H9 (cell line): ENCODE results near the gene AKAP17A. TPM values are rescaled to one million over a fixed set of nuclear protein-coding genes. Genes with fewer than 3 reads are reported as not detected.

ENCODE experiments used
- DNase-seq: peaks from one replicate; pipeline ENCODE4 v3.0.0-alpha.2; 2017
- H2AFZ ChIP-seq: one replicate; pipeline ENCODE4 v1.6.1; 2013; ENCODE audit warnings: mild to moderate bottlenecking, low read length, control low read depth, moderate library complexity
- H2AK5ac ChIP-seq: 2 replicates; pipeline ENCODE4 v1.6.1; 2013; ENCODE audit warnings: low read length, control low read depth, mixed read lengths; ENCODE audit not compliant: insufficient read length
- H2BK120ac ChIP-seq: one replicate; pipeline ENCODE4 v1.6.1; 2013; ENCODE audit warnings: low read depth, mild to moderate bottlenecking, low read length, control low read depth, inconsistent platforms; ENCODE audit not compliant: poor library complexity, severe bottlenecking
- H2BK12ac ChIP-seq: 2 replicates; pipeline ENCODE4 v1.6.1; 2013; ENCODE audit warnings: low read length, control low read depth, mixed read lengths, low read depth; ENCODE audit not compliant: insufficient read length
- H2BK15ac ChIP-seq: 2 replicates; pipeline ENCODE4 v1.6.1; 2013; ENCODE audit warnings: low read depth, low read length, control low read depth
- H2BK20ac ChIP-seq: one replicate; pipeline ENCODE4 v1.6.1; 2013; ENCODE audit warnings: low read depth, mild to moderate bottlenecking, low read length, control low read depth, inconsistent platforms; ENCODE audit not compliant: poor library complexity, severe bottlenecking
- H2BK5ac ChIP-seq: 2 replicates; pipeline ENCODE4 v1.6.1; 2013; ENCODE audit warnings: low read length, control low read depth, mixed read lengths; ENCODE audit not compliant: insufficient read length
- H3K14ac ChIP-seq: 2 replicates; pipeline ENCODE4 v1.6.1; 2013; ENCODE audit warnings: low read length, control low read depth; ENCODE audit not compliant: insufficient read depth
- H3K18ac ChIP-seq: 2 replicates; pipeline ENCODE4 v1.6.1; 2013; ENCODE audit warnings: low read depth, mild to moderate bottlenecking, mixed read lengths, low read length, control low read depth; ENCODE audit not compliant: insufficient read length
- H3K23ac ChIP-seq: 2 replicates; pipeline ENCODE4 v1.6.1; 2013; ENCODE audit warnings: low read length, control low read depth, mixed read lengths, low read depth; ENCODE audit not compliant: insufficient read length
- H3K23me2 ChIP-seq: 2 replicates; pipeline ENCODE4 v1.6.1; 2013; ENCODE audit warnings: low read depth, mild to moderate bottlenecking, mixed read lengths, low read length, control low read depth; ENCODE audit not compliant: insufficient read length, poor library complexity, severe bottlenecking
- H3K27ac ChIP-seq: 2 replicates; pipeline ENCODE4 v1.5.1; 2013; ENCODE audit warnings: low read length, control low read depth, mixed read lengths, low read depth; ENCODE audit not compliant: insufficient read length
- H3K27me3 ChIP-seq: 2 replicates; pipeline ENCODE4 v1.6.1; 2013; ENCODE audit warnings: low read length, control low read depth, inconsistent platforms; ENCODE audit not compliant: insufficient read depth
- H3K4ac ChIP-seq: 2 replicates; pipeline ENCODE4 v1.6.1; 2013; ENCODE audit warnings: low read depth, mild to moderate bottlenecking, control low read depth, inconsistent platforms, low read length, moderate library complexity
- H3K4me1 ChIP-seq: 2 replicates; pipeline ENCODE4 v1.6.1; 2013; ENCODE audit warnings: low read length, control low read depth, inconsistent platforms; ENCODE audit not compliant: insufficient read depth
- H3K4me2 ChIP-seq: 2 replicates; pipeline ENCODE4 v1.6.1; 2013; ENCODE audit warnings: low read length, control low read depth, mixed read lengths; ENCODE audit not compliant: insufficient read length, insufficient read depth
- H3K56ac ChIP-seq: 2 replicates; pipeline ENCODE4 v1.6.1; 2013; ENCODE audit warnings: low read depth, mild to moderate bottlenecking, mixed read lengths, low read length, control low read depth; ENCODE audit not compliant: insufficient read length
- H3K79me1 ChIP-seq: 2 replicates; pipeline ENCODE4 v1.6.1; 2013; ENCODE audit warnings: low read depth, mild to moderate bottlenecking, moderate library complexity, low read length, control low read depth, inconsistent platforms; ENCODE audit not compliant: insufficient read depth, poor library complexity, severe bottlenecking
- H3K79me2 ChIP-seq: 2 replicates; pipeline ENCODE4 v1.6.1; 2013; ENCODE audit warnings: low read length, control low read depth, inconsistent platforms; ENCODE audit not compliant: insufficient read depth
- H3K9ac ChIP-seq: 2 replicates; pipeline ENCODE4 v1.6.1; 2013; ENCODE audit warnings: low read length, control low read depth, mixed read lengths; ENCODE audit not compliant: insufficient read length; ENCODE audit errors: extremely low read depth
- H3K9me3 ChIP-seq: one replicate; pipeline ENCODE4 v1.6.1; 2013; ENCODE audit warnings: low read depth, low read length, inconsistent platforms; ENCODE audit not compliant: control insufficient read depth
- H3T11ph ChIP-seq: one replicate; pipeline ENCODE4 v1.6.1; 2013; ENCODE audit warnings: mild to moderate bottlenecking, low read length, control low read depth, inconsistent platforms
- H4K20me1 ChIP-seq: one replicate; pipeline ENCODE4 v1.6.1; 2013; ENCODE audit not compliant: control insufficient read depth, insufficient read length, insufficient read depth
- H4K5ac ChIP-seq: 2 replicates; pipeline ENCODE4 v1.6.1; 2013; ENCODE audit warnings: low read depth, mild to moderate bottlenecking, mixed read lengths, low read length, control low read depth; ENCODE audit not compliant: insufficient read length
- H4K8ac ChIP-seq: replicated peaks from 2 replicates; pipeline ENCODE4 v1.6.1; 2013; ENCODE audit warnings: low read length, control low read depth, mixed read lengths, low read depth; ENCODE audit not compliant: insufficient read length
- H4K91ac ChIP-seq: 2 replicates; pipeline ENCODE4 v1.6.1; 2013; ENCODE audit warnings: low read depth, mild to moderate bottlenecking, moderate library complexity, mixed read lengths, low read length, control low read depth; ENCODE audit not compliant: insufficient read length
- H3K27ac Mint-ChIP-seq, 3 experiments: 2 replicates in 2 of 3; 3 replicates in 1 of 3; pipeline ENCODE4 v1.8.0; 2020 to 2021; ENCODE audit warnings: mixed read lengths in 3 of 3, mild to moderate bottlenecking in 1 of 3, moderate library complexity in 1 of 3
- H3K27me3 Mint-ChIP-seq: 2 replicates; pipeline ENCODE4 v1.8.0; 2021; ENCODE audit warnings: low read depth, mild to moderate bottlenecking, moderate library complexity, mixed read lengths
- H3K36me3 Mint-ChIP-seq, 3 experiments: 2 replicates in 2 of 3; 3 replicates in 1 of 3; pipeline ENCODE4 v1.8.0; 2020 to 2021; ENCODE audit warnings: low read depth in 3 of 3, mixed read lengths in 3 of 3; ENCODE audit not compliant: insufficient read depth in 1 of 3
- H3K4me1 Mint-ChIP-seq, 2 experiments: 2 replicates each; pipeline ENCODE4 v1.8.0; 2020; ENCODE audit warnings: mixed read lengths in 2 of 2
- H3K4me3 Mint-ChIP-seq, 2 experiments: 2 replicates in 1 of 2; 3 replicates in 1 of 2; pipeline ENCODE4 v1.8.0; 2020 to 2021; ENCODE audit warnings: mild to moderate bottlenecking in 2 of 2, mixed read lengths in 2 of 2, moderate library complexity in 1 of 2
- H3K9me3 Mint-ChIP-seq, 2 experiments: 2 replicates in 1 of 2; 3 replicates in 1 of 2; pipeline ENCODE4 v1.8.0; 2020; ENCODE audit warnings: mild to moderate bottlenecking in 2 of 2, mixed read lengths in 2 of 2, moderate library complexity in 1 of 2
- CTCF ChIP-seq: fragments of 200-600 bp; sonication (generic); conservative IDR thresholded peaks from 3 replicates; pipeline ENCODE4 v1.8.0; 2021; ENCODE audit warnings: antibody characterized with exemption, mild to moderate bottlenecking
- WGBS: extraction: QIAGEN DNeasy Blood & Tissue Kit; methylation state at CpG from one replicate; pipeline ENCODE4 v1.1.7; 2013; ENCODE audit warnings: missing lambda C conversion rate, low lambda C conversion rate, mixed read lengths; ENCODE audit not compliant: insufficient read length; ENCODE audit errors: extremely low coverage; 5-methylcytosine and 5-hydroxymethylcytosine counted together
- total RNA-seq: library from RNA; stranded (reverse); gene quantifications from 2 replicates; pipeline ENCODE4 v1.2.1, GENCODE V29; 2021

AKAP17A gene
- total RNA-seq, 1 experiment from 2014 or later = 39.7 TPM

GRCh38 chrX:1577845-1578244, 13.6 kb upstream of the AKAP17A start:
- Histone ChIP-seq H4K20me1 (no peaks in the 10 kb centered on the region), H3K9me3 (no peaks in the 10 kb centered on the region), H3T11ph (no peak overlapping the region), H3K4ac (no peak overlapping the region), H2BK20ac (no peak overlapping the region), H3K79me2 (no peaks in the 10 kb centered on the region), H3K56ac (no peak overlapping the region), H3K79me1 (no peaks in the 10 kb centered on the region), H4K5ac (no peak overlapping the region), H4K91ac (no peak overlapping the region), H2AK5ac (no peak overlapping the region), H2BK5ac (no peak overlapping the region), H2BK15ac (no peak overlapping the region), H2BK12ac (no peak overlapping the region), H2AFZ (no peak overlapping the region), H4K8ac (no peak overlapping the region), H3K27me3 (no peaks in the 10 kb centered on the region), H3K18ac (no peak overlapping the region), H3K4me2 (no peak overlapping the region), H3K14ac (no peak overlapping the region), H2BK120ac (no peak overlapping the region), H3K23me2 (no peaks in the 10 kb centered on the region), H3K23ac (no peak overlapping the region), H3K27ac (no peak overlapping the region), H3K9ac (no peak overlapping the region), H3K4me1 (no peaks in the 10 kb centered on the region)
- H3K27ac Mint-ChIP-seq = no peak overlapping the region
- no peaks in the 10 kb centered on the region for H3K36me3 Mint-ChIP-seq
- peaks cover 3% of the 10 kb centered on the region; the same call in 1 of the 2 replicates for H3K27me3 Mint-ChIP-seq
- no CpG with 5 or more reads among the region's 2 CpGs for WGBS
- DNase-seq = no peak
- TF ChIP-seq CTCF = no peak
- H3K4me1 Mint-ChIP-seq = peaks cover 0 to under 1% of the 10 kb centered on the region in 2 experiments; a peak in 1 of 4 replicates
- H3K4me3 Mint-ChIP-seq = no peak overlapping the region
- H3K9me3 Mint-ChIP-seq = peaks cover 7 to 12% of the 10 kb centered on the region in 2 experiments; a peak in 4 of 5 replicates
